RWPE1 (cell line): ENCODE results near the gene IKZF4.

Source experiments
- CTCF ChIA-PET: fragments of 350-600 bp; sonication (Branson Sonifier 250); formaldehyde crosslinking; extraction: SDS; loops from one replicate; lab custom pipeline; 2021; lab: Yijun Ruan, JAX
- POLR2A ChIA-PET: fragments of 400-600 bp; formaldehyde crosslinking; extraction: SDS; loops from one replicate; lab custom pipeline; 2020; ENCODE audit warnings: antibody characterized with exemption; ENCODE audit not compliant: low non-redundant PET; lab: Yijun Ruan, JAX
- DNase-seq: peaks from one replicate; pipeline ENCODE4 v3.0.0; 2012; ENCODE audit warnings: low spot score
- H3K27ac ChIP-seq: fragments of 450-650 bp; 2 replicates; pipeline ENCODE4 v1.5.1; 2017
- TF ChIP-seq, protein P1 (sequence below): fragments of 450-650 bp; conservative IDR thresholded peaks from 2 replicates; pipeline ENCODE4 v1.5.1; 2017; ENCODE audit warnings: low read depth, mild to moderate bottlenecking

The IKZF4 gene

DNA sequence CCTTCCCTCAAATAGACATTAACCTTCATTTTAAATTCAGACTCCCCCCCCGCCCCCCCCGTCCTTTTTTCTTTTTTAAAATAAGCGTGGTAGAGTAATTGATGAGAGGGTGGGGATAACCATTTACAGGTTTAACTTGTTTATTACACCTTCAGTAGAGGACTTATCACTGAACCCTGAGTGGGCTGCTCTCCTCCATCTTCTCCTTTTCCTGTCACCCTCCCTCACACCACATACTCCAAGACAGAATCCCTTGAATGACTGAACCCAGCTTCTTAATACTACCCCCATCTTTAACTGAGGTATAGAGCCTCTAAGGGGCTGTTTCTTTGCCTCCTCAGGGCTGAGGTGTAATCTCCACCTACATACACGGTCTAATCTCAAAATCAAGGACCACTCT, 3.7 kb upstream of the IKZF4 start:
- ChIA-PET POLR2A (interaction anchor here (0.5 kb wide), 1 partner anchor 82 kb away, joined by 3 read pairs; no protein-coding TSS in a partner anchor), CTCF (no interaction called here)

DNA sequence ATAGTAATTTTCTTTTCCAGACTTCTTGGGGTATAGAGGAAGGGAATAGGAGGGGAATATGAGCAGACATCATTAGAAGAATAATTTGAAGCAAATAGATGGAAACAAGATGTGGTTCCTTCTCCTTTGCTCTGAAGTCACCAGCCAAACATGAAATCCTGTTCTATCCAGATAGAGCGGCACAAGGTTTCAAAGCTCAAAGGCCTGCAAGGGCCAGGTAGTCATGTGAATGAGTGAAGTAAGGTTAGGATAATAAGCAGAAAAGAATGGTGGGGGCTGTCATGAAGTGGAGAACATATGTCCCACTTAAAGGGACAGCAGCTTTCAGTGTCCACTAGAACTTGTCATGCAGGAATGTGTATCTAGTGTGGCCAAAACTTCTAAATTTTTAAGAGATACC, 2.5 kb upstream of the IKZF4 start:
- DNase-seq, result no peak
- ChIA-PET CTCF (no interaction called here), POLR2A (no interaction called here)
- TF ChIP-seq, protein P1, sequence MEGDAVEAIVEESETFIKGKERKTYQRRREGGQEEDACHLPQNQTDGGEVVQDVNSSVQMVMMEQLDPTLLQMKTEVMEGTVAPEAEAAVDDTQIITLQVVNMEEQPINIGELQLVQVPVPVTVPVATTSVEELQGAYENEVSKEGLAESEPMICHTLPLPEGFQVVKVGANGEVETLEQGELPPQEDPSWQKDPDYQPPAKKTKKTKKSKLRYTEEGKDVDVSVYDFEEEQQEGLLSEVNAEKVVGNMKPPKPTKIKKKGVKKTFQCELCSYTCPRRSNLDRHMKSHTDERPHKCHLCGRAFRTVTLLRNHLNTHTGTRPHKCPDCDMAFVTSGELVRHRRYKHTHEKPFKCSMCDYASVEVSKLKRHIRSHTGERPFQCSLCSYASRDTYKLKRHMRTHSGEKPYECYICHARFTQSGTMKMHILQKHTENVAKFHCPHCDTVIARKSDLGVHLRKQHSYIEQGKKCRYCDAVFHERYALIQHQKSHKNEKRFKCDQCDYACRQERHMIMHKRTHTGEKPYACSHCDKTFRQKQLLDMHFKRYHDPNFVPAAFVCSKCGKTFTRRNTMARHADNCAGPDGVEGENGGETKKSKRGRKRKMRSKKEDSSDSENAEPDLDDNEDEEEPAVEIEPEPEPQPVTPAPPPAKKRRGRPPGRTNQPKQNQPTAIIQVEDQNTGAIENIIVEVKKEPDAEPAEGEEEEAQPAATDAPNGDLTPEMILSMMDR, result no peak
- H3K27ac ChIP-seq, result no peak overlapping the region

More for the DNA sequence above, 3.7 kb upstream of the IKZF4 start:
- TF ChIP-seq, protein P1, result no peak
- no peak overlapping the region for H3K27ac ChIP-seq
- no peak for DNase-seq

DNA sequence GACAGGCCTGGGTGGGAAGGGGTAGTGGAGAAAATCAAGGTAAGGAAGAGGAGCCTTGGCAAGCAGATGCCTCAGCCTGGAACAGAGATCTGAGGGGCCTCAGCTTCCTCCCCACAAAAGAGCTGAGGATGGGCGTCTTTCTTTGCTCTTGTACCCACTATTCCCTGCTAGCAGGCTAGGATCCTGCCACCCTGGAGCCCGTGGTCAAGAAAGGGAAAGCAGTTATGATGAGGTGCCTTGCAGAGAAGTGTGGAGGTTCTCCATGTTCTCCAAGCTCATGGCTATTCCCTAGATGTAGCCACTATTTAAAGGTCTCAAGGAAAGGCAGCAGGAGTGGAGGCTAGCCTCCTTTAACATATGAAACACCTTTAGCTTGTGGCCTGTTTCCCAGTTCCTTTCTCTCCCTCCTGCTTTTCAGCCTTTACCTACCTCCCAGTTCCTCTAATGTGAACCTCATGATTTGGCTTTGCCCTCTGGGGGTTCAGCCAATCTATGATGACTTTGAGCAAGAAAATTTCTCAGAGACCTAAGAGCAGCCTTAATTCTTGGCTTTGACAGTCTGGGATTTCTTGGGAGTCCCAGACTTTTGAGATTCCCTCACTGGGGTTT, 1.1 kb downstream of the IKZF4 start:
- DNase-seq, result no peak
- TF ChIP-seq, protein P1, result no peak
- no peak overlapping the region for H3K27ac ChIP-seq
- ChIA-PET POLR2A (no interaction called here), CTCF (no interaction called here)

DNA sequence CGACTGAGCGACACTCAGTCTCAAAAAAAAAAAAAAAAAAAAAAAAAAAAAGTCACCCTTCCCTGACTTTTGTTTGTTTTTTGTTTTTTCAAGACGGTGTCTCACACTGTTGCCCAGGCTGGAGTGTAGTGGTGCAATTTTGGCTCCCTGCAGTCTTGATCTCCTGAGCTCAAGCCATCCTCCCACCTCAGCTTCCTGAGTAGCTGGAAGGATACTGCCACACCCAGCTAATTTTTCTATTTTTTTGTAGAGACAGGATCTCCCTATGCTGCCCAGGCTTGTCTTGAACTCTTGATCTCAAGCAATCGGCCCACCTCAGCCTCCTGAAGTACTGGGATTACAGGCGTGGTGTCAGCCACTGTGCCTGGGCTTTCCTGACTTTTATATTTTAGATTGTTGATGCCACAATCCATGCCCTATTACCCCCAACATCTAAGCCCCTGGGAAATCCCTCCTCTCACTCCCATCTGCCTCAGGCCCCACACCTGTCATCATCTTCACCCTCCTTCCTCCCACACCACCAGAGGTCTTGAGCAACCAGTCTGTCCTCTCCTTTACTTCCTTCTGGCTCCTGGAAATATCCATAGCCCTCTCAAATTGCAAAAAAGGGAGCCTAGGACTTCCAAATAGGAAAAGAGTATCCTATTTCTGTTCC, 7.8 kb downstream of the IKZF4 start:
- POLR2A ChIA-PET, result interaction anchor here (0.7 kb wide), 1 partner anchor 33 kb away, joined by 3 read pairs; no protein-coding TSS in a partner anchor
- TF ChIP-seq, protein P1, result no peak
- CTCF ChIA-PET, result interaction anchor here (0.8 to 1.3 kb wide), 4 partner anchors 13 to 36 kb away, joined by 3 to 5 read pairs (median 4); no protein-coding TSS in a partner anchor
- H3K27ac ChIP-seq, result peak overlapping the region; percentile 69
- DNase-seq, result no peak

DNA sequence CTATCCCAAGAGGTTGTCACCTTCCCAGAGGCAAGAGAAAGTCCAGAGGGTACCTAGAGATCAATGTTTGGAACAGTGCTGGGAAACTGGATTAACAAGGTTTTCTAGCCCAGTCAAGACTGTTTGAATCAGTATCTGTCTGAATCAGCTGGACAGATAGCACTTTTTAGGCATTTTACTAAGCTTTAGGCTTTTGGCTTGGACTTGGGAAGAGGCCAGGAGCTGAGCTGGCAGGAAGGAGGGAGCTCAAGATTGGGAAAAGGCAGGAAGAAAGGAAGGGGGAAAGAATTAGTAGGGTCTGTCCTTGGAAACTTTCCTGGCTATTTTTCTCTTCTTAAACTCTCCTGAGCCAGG, 8.3 kb downstream of the IKZF4 start:
- TF ChIP-seq, protein P1, result no peak
- ChIA-PET POLR2A (interaction anchor here (0.7 kb wide), 1 partner anchor 33 kb away, joined by 3 read pairs; no protein-coding TSS in a partner anchor), CTCF (interaction anchor here (0.8 to 1.3 kb wide), 5 partner anchors 9 to 36 kb away, joined by 3 to 5 read pairs (median 4); no protein-coding TSS in a partner anchor)
- DNase-seq, result no peak
- H3K27ac ChIP-seq, result peak overlapping the region; percentile 69

DNA sequence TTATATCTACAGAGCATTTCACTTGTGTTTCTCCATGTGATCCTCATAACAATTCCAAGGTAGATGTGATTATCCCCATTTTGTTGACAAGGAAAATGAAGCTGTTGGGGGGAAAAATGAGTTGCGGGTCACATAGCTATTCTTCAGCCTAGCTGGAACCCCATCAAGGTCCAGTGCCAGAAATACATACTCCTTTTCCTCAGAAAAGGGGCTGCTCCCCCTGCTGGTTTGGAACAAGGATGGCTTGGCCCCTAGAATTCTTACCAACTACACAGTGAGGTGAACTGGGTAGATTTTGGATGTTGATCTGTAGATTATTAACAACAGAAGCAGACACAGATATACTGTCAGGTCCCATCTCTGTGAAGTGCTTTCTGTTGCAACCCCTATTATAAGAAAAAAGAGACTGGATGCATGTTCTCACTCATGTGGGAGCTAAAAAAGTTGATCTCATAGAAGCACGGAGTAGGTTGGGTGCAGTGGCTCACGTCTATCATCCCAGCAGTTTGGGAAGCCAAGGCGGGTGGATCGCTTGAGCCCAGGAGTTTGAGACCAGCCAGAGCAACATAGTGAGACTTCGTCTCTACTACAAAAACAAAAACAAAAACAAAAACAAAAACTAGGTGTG, 8.9 kb downstream of the IKZF4 start:
- ChIA-PET CTCF (interaction anchor here (0.6 to 1.3 kb wide), 5 partner anchors 10 to 167 kb away, joined by 3 to 5 read pairs (median 4); no protein-coding TSS in a partner anchor), POLR2A (interaction anchor here (0.6 kb wide), 1 partner anchor 32 kb away, joined by 5 read pairs; no protein-coding TSS in a partner anchor)
- DNase-seq, result peak; percentile 57
- no peak overlapping the region for H3K27ac ChIP-seq
- TF ChIP-seq, protein P1, result peak; percentile 67
